GM19397 (cell line): ENCODE measurements around the gene TLCD3B.

Experiments
- ATAC-seq: cut with Tn5 transposase; IDR thresholded peaks from one replicate; pipeline ENCODE4 v1.9.1; 2021; ENCODE audit warnings: mild to moderate bottlenecking, moderate library complexity; ENCODE audit not compliant: unreplicated experiment

The TLCD3B gene

GRCh38 chr16:29991571-29991904 is 39.5 kb downstream of the TLCD3B start:
- ATAC-seq: no peak

GRCh38 chr16:29990883-29991570 is 40.0 kb downstream of the TLCD3B start:
- ATAC-seq: no peak

GRCh38 chr16:29990034-29990433 is 41.0 kb downstream of the TLCD3B start:
- ATAC-seq: no peak

- ATAC-seq: no peak
Measured at GRCh38 chr16:29989111-29989858, 41.8 kb downstream of the TLCD3B start.

GRCh38 chr16:29988346-29989075 is 42.6 kb downstream of the TLCD3B start:
- no peak for ATAC-seq

GRCh38 chr16:29987371-29988085 is 43.5 kb downstream of the TLCD3B start:
- no peak for ATAC-seq

GRCh38 chr16:29986931-29987330 is 44.1 kb downstream of the TLCD3B start:
- no peak for ATAC-seq

- no peak for ATAC-seq
Measured at GRCh38 chr16:29986231-29986630, 44.8 kb downstream of the TLCD3B start.

GRCh38 chr16:29985271-29985811 is 45.7 kb downstream of the TLCD3B start:
- no peak for ATAC-seq

- ATAC-seq: no peak
Measured at GRCh38 chr16:29984764-29985147, 46.3 kb downstream of the TLCD3B start.

GRCh38 chr16:29984137-29984763 is 46.8 kb downstream of the TLCD3B start:
- ATAC-seq: no peak

GRCh38 chr16:29983420-29984136 is 47.5 kb downstream of the TLCD3B start:
- no peak for ATAC-seq

GRCh38 chr16:29982560-29983419 is 48.3 kb downstream of the TLCD3B start:
- no peak for ATAC-seq

GRCh38 chr16:29978564-29979270 is 52.4 kb downstream of the TLCD3B start:
- ATAC-seq: no peak

- no peak for ATAC-seq
Measured at GRCh38 chr16:29978081-29978480, 53.0 kb downstream of the TLCD3B start.

- ATAC-seq: no peak
Measured at GRCh38 chr16:29977063-29977825, 53.8 kb downstream of the TLCD3B start.

- no peak for ATAC-seq
Measured at GRCh38 chr16:29975811-29976511, 55.1 kb downstream of the TLCD3B start.
